Lower lobe of right lung (tissue), 2 donors: Measurements from ENCODE around the gene GTF2H1. TPM values are rescaled to one million over a fixed set of nuclear protein-coding genes. Genes with fewer than 3 reads are reported as not detected.

Experiments
- ATAC-seq, 2 donors: fragments of 200-7000 bp; cut with Tn5 transposase; one replicate each; pipeline ENCODE4 v1.9.1; 2020 to 2022; ENCODE audit warnings: mild to moderate bottlenecking in 2 of 2, moderate library complexity in 2 of 2
- DNase-seq: peaks from one replicate; pipeline ENCODE4 v3.0.0-alpha.2; 2020
- H3K27ac ChIP-seq: fragments of 200-600 bp; one replicate; pipeline ENCODE4 v1.8.0; 2022
- H3K27me3 ChIP-seq: fragments of 200-600 bp; one replicate; pipeline ENCODE4 v1.8.0; 2022; ENCODE audit warnings: low read depth
- H3K36me3 ChIP-seq: fragments of 200-600 bp; one replicate; pipeline ENCODE4 v1.8.0; 2022; ENCODE audit warnings: mild to moderate bottlenecking
- H3K4me1 ChIP-seq: fragments of 200-600 bp; one replicate; pipeline ENCODE4 v1.8.0; 2022
- H3K4me3 ChIP-seq: fragments of 200-600 bp; one replicate; pipeline ENCODE4 v1.8.0; 2022; ENCODE audit warnings: mild to moderate bottlenecking
- H3K9me3 ChIP-seq: fragments of 200-600 bp; one replicate; pipeline ENCODE4 v1.8.0; 2022
- intact Hi-C: fragments of 100-400 bp; cut with DNase I; formaldehyde crosslinking; loops from one replicate; pipeline ENCODE4 v1.11.0; 2022
- microRNA-seq: library from miRNA; unstranded; fragments of <30 nt; microRNA quantifications from one replicate; pipeline ENCODE4 v1.2.0, GENCODE V29; 2020; ENCODE audit warnings: borderline number of aligned reads
- total RNA-seq: library from RNA; stranded (reverse); fragmentation: NEBNext Ultra II Directional; extraction: Animal tissue kit (Norgen Biotek cat#: 25700); gene quantifications from one replicate; pipeline ENCODE4 v1.2.1, GENCODE V29; 2021
- TF ChIP-seq, protein P1 (sequence below): fragments of 200-600 bp; IDR thresholded peaks from one replicate; pipeline ENCODE4 v1.8.0; 2022; ENCODE audit warnings: antibody characterized with exemption, mild to moderate bottlenecking
- donor health status: DM: no; HTN: yes; CAD: no; lungs with severe emphysema.

The GTF2H1 gene
- total RNA-seq, 1 donor from 2014 or later: 38.3 TPM

DNA sequence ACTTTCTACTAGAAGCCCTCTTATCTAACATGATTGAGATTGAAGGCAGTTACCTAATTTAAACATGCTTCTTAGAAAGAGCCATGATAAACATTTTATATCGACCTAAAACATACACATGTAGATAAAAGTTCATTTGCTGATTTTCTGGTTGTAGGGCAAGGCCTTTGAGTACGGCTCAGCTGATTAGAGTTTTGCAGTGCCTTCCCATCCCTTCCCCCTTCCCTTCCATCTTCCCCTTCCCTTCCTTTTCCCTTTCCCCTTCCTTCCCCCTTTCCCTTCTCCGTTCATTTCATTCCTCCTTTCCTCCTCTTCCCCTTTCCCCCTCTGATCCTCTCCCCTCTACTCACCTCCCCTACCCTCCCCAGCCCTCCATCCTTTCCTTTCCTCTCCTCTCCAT is 94.1 kb downstream of the GTF2H1 start:
- Histone ChIP-seq H3K4me1 (no peaks in the 10 kb centered on the region), H3K27ac (no peak overlapping the region), H3K4me3 (no peak overlapping the region), H3K9me3 (no peaks in the 10 kb centered on the region), H3K36me3 (no peaks in the 10 kb centered on the region), H3K27me3 (no peaks in the 10 kb centered on the region)
- DNase-seq (no peak), ATAC-seq (no peak)
- intact Hi-C loops: no loop called here
- TF ChIP-seq, protein P1, sequence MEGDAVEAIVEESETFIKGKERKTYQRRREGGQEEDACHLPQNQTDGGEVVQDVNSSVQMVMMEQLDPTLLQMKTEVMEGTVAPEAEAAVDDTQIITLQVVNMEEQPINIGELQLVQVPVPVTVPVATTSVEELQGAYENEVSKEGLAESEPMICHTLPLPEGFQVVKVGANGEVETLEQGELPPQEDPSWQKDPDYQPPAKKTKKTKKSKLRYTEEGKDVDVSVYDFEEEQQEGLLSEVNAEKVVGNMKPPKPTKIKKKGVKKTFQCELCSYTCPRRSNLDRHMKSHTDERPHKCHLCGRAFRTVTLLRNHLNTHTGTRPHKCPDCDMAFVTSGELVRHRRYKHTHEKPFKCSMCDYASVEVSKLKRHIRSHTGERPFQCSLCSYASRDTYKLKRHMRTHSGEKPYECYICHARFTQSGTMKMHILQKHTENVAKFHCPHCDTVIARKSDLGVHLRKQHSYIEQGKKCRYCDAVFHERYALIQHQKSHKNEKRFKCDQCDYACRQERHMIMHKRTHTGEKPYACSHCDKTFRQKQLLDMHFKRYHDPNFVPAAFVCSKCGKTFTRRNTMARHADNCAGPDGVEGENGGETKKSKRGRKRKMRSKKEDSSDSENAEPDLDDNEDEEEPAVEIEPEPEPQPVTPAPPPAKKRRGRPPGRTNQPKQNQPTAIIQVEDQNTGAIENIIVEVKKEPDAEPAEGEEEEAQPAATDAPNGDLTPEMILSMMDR: no peak

Small RNA genes within 50 kb of the gene (microRNA-seq; reads per million reads assigned to microRNA genes)
- gene MIR3159: not detected

Other genes starting within 250 kb of the GTF2H1 start
- gene SAAL1, start 216.5 kb upstream of the GTF2H1 start, total RNA-seq: 9.5 TPM
- gene MRGPRX3, start 190.0 kb upstream of the GTF2H1 start, total RNA-seq: not detected
- not detected for gene MRGPRX4, start 149.7 kb upstream of the GTF2H1 start, total RNA-seq
- gene SAA4, start 85.8 kb upstream of the GTF2H1 start, total RNA-seq: 0.62 TPM
- gene SAA2, start 73.9 kb upstream of the GTF2H1 start, total RNA-seq: 24.7 TPM
- 36.7 TPM for gene SAA1, start 56.3 kb upstream of the GTF2H1 start, total RNA-seq
- gene HPS5, start 427 bp upstream of the GTF2H1 start, total RNA-seq: 32.1 TPM
- gene LDHA, start 72.0 kb downstream of the GTF2H1 start, total RNA-seq: 251 TPM
- gene LDHC, start 89.8 kb downstream of the GTF2H1 start, total RNA-seq: not detected
- not detected for gene LDHAL6A, start 133.3 kb downstream of the GTF2H1 start, total RNA-seq
- gene TSG101, start 204.4 kb downstream of the GTF2H1 start, total RNA-seq: 61.8 TPM